ENCODE data around the gene CERK. TPM values are rescaled to one million over a fixed set of nuclear protein-coding genes. Genes with fewer than 3 reads are reported as not detected.

Gene CERK
- total RNA-seq, 4 donors from 2014 or later: 37.3 to 51.1 (median 48.0) TPM

DNA sequence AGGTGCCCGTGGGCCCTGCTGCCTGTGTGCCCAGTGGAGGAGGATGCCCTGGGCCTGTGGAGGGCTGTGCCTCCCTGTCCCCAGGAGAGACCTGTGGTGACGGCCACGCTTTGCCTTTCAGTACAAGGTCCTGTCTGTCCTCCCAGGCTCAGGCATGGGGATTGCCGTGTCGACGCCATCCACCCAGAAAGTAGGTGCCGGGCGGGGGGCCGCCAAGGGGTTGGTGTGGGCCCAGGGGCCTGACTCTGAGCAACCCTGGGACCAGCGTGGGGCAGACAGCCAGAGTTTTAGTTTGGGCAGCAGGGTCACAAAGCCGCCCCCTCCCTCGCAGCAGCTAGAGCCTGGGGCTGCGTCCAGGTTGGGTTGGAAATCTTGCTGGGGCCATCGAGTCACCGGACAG, 61.6 kb downstream of the CERK start:
- H3K4me1 ChIP-seq: peaks cover 15 to 22% (median 19%) of the 10 kb centered on the region in 4 donors
- no peak for DNase-seq (ENCODE audit: extremely low spot score)
- no peak overlapping the region for H3K4me3 ChIP-seq
- H3K9me3 ChIP-seq: no peaks in the 10 kb centered on the region
- no peaks in the 10 kb centered on the region for H3K27me3 ChIP-seq
- peaks cover 0 to 64% (median 57%) of the 10 kb centered on the region in 4 donors for H3K36me3 ChIP-seq
- WGBS: no CpG with 5 or more reads among the region's 15 CpGs
- intact Hi-C loops (cut with DNase I): no loop called here
- TF ChIP-seq EP300 (IDR thresholded peaks at IDR 0.05) (no peak), POLR2A (IDR thresholded peaks at IDR 0.05; ENCODE audit: low read depth) (no peak), POLR2AphosphoS5 (IDR thresholded peaks at IDR 0.05) (no peak)
- TF ChIP-seq, protein P1, sequence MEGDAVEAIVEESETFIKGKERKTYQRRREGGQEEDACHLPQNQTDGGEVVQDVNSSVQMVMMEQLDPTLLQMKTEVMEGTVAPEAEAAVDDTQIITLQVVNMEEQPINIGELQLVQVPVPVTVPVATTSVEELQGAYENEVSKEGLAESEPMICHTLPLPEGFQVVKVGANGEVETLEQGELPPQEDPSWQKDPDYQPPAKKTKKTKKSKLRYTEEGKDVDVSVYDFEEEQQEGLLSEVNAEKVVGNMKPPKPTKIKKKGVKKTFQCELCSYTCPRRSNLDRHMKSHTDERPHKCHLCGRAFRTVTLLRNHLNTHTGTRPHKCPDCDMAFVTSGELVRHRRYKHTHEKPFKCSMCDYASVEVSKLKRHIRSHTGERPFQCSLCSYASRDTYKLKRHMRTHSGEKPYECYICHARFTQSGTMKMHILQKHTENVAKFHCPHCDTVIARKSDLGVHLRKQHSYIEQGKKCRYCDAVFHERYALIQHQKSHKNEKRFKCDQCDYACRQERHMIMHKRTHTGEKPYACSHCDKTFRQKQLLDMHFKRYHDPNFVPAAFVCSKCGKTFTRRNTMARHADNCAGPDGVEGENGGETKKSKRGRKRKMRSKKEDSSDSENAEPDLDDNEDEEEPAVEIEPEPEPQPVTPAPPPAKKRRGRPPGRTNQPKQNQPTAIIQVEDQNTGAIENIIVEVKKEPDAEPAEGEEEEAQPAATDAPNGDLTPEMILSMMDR (IDR thresholded peaks at IDR 0.05): no peak
- H3K27ac ChIP-seq (replicated peaks in 1 of 4): no peak overlapping the region

DNA sequence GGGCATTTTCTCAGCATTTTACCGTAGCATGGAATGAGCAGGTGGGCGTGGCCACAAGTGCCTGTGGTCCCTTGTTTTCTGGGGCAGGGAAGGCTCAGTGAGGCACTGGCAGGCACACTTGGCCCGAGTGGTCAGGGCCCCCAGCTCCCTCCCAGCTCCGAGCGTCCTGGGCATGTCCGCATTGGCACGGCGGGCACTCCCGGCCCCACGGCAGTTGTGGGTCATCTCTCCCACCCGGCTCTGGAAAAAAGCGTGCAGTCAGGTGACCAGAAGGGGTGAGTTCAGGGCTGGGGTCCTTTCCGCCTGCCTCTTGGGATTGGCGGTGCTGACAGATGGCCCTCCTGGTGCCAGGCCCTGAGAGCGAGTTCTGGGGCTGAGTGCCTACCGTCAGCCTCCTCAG, 62.1 kb downstream of the CERK start:
- Histone ChIP-seq H3K4me1 (peaks cover 16 to 22% (median 19%) of the 10 kb centered on the region in 4 donors), H3K27me3 (no peaks in the 10 kb centered on the region), H3K9me3 (no peaks in the 10 kb centered on the region), H3K36me3 (peaks cover 0 to 70% (median 58%) of the 10 kb centered on the region in 4 donors), H3K4me3 (no peak overlapping the region), H3K27ac (replicated peaks in 1 of 4) (no peak overlapping the region)
- 91% methylated on average over 15 of the region's 16 CpGs for WGBS
- no peak for DNase-seq (ENCODE audit: extremely low spot score)
- TF ChIP-seq EP300 (IDR thresholded peaks at IDR 0.05): no peak
- TF ChIP-seq POLR2AphosphoS5 (IDR thresholded peaks at IDR 0.05): no peak
- TF ChIP-seq, protein P1 (IDR thresholded peaks at IDR 0.05): no peak
- no peak for TF ChIP-seq POLR2A (IDR thresholded peaks at IDR 0.05; ENCODE audit: low read depth)
- intact Hi-C loops (cut with DNase I): no loop called here

DNA sequence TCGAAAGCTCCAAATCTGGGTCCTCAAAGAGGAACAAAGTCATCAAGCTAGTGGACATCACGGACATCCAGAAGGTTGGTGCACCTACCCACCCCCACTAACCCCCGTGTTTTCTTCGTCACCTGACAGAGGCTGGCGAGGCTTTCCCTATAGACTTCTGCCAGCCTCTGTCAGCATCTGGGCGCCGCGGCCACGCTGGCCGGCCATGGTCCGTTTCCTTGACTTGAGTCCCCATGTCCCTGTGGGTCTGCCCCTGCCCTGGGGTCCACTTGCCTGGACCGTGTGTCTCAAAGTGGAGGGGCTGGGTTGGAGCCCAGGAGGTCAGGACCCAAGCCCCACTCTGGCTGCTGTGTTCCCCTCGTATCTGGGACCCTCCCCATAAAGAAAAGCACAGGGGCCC, 62.6 kb downstream of the CERK start:
- H3K4me1 ChIP-seq: peaks cover 19 to 22% (median 20%) of the 10 kb centered on the region in 4 donors
- 92% methylated on average over 13 of the region's 13 CpGs for WGBS
- DNase-seq (ENCODE audit: extremely low spot score): no peak
- no peak overlapping the region for H3K27ac ChIP-seq (replicated peaks in 1 of 4)
- intact Hi-C loops (cut with DNase I): no loop called here
- no peak overlapping the region for H3K4me3 ChIP-seq
- H3K27me3 ChIP-seq: no peaks in the 10 kb centered on the region
- H3K9me3 ChIP-seq: no peaks in the 10 kb centered on the region
- TF ChIP-seq, protein P1 (IDR thresholded peaks at IDR 0.05): no peak
- no peak for TF ChIP-seq POLR2AphosphoS5 (IDR thresholded peaks at IDR 0.05)
- no peak for TF ChIP-seq POLR2A (IDR thresholded peaks at IDR 0.05; ENCODE audit: low read depth)
- TF ChIP-seq EP300 (IDR thresholded peaks at IDR 0.05): no peak
- H3K36me3 ChIP-seq: peaks cover 0 to 71% (median 62%) of the 10 kb centered on the region in 4 donors

DNA sequence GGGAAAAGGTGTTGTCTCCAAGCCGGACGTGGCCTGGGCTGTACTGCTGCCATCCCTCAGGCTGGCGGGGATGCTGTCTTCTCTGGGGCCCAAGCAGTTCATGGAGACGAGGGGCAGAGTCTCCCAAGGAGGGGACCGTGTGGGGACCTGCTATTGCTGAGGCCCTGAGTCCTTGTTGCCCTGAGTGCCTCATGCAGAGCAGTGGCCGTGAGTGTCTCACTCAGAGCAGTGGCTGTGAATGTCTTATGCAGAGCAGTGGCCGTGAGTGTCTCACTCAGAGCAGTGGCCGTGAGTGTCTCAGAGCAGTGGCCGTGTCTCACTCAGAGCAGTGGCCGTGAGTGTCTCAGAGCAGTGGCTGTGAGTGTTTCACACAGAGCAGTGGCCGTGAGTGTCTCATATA, 63.1 kb downstream of the CERK start:
- no peak for TF ChIP-seq POLR2A (IDR thresholded peaks at IDR 0.05; ENCODE audit: low read depth)
- TF ChIP-seq, protein P1 (IDR thresholded peaks at IDR 0.05): no peak
- no peak for TF ChIP-seq POLR2AphosphoS5 (IDR thresholded peaks at IDR 0.05)
- TF ChIP-seq EP300 (IDR thresholded peaks at IDR 0.05): no peak
- Histone ChIP-seq H3K27ac (replicated peaks in 1 of 4) (peak overlapping the region in 2 of 4 donors; percentile 28 to 46), H3K36me3 (peaks cover 0 to 77% (median 68%) of the 10 kb centered on the region in 4 donors), H3K4me1 (peaks cover 16 to 19% (median 17%) of the 10 kb centered on the region in 4 donors), H3K9me3 (no peaks in the 10 kb centered on the region), H3K27me3 (no peaks in the 10 kb centered on the region), H3K4me3 (peak overlapping the region; percentile 4 to 20 (median 13))
- 94% methylated on average over 7 of the region's 11 CpGs for WGBS
- intact Hi-C loops (cut with DNase I): no loop called here
- no peak for DNase-seq (ENCODE audit: extremely low spot score)

DNA sequence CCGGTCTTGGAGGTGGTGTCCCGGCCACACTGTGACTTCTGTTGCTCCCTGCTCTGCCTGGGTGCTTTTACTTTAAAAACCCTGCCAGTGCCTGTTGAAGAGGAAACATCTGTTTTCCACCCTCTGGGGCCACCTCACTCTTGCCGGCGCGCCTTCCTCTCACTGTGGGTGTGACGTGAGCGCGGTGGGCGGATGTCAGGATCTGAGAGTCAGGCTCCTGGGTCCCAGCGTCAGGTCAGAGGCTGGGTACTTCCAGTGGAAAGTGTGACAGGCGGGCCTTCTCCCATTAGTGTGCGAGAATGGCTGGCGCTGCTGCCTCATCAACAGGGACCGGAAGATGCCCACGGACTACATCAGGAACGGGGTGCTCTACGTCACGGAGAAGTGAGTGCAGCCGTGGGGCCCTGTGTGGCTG, 63.7 kb downstream of the CERK start:
- peaks cover 10 to 14% (median 12%) of the 10 kb centered on the region in 4 donors for H3K4me1 ChIP-seq
- TF ChIP-seq POLR2A (IDR thresholded peaks at IDR 0.05; ENCODE audit: low read depth) (no peak), POLR2AphosphoS5 (IDR thresholded peaks at IDR 0.05) (peak; percentile 37 to 63), EP300 (IDR thresholded peaks at IDR 0.05) (no peak)
- TF ChIP-seq, protein P1 (IDR thresholded peaks at IDR 0.05): no peak
- peaks cover 0 to 79% (median 71%) of the 10 kb centered on the region in 4 donors for H3K36me3 ChIP-seq
- DNase-seq (ENCODE audit: extremely low spot score): no peak
- no peaks in the 10 kb centered on the region for H3K9me3 ChIP-seq
- H3K27me3 ChIP-seq: no peaks in the 10 kb centered on the region
- intact Hi-C loops (cut with DNase I): no loop called here
- peak overlapping the region; percentile 4 to 20 (median 13) for H3K4me3 ChIP-seq
- 75% methylated on average over 15 of the region's 19 CpGs for WGBS
- H3K27ac ChIP-seq (replicated peaks in 1 of 4): peak overlapping the region in 2 of 4 donors; percentile 28 to 46

Measured in esophagus muscularis mucosa (tissue), 4 donors.